Glutamatergic neuron (in vitro differentiated cells): ENCODE results near the gene ESPL1. TPM values are rescaled to one million over a fixed set of nuclear protein-coding genes. Genes with fewer than 3 reads are reported as not detected.

Source experiments
- DNase-seq: peaks from one replicate; pipeline ENCODE4 v3.0.0; 2022
- H3K27ac Mint-ChIP-seq: one replicate; pipeline ENCODE4 v1.8.0; 2020; ENCODE audit warnings: mild to moderate bottlenecking, mixed read lengths, inconsistent platforms; ENCODE audit not compliant: unreplicated experiment
- H3K27me3 Mint-ChIP-seq: one replicate; pipeline ENCODE4 v1.8.0; 2020; ENCODE audit warnings: mild to moderate bottlenecking, moderate library complexity, mixed read lengths, inconsistent platforms; ENCODE audit not compliant: unreplicated experiment
- H3K36me3 Mint-ChIP-seq: one replicate; pipeline ENCODE4 v1.8.0; 2020; ENCODE audit warnings: mild to moderate bottlenecking, mixed read lengths, inconsistent platforms; ENCODE audit not compliant: unreplicated experiment
- H3K4me1 Mint-ChIP-seq: one replicate; pipeline ENCODE4 v1.8.0; 2020; ENCODE audit warnings: mild to moderate bottlenecking, low read depth, mixed read lengths, inconsistent platforms; ENCODE audit not compliant: unreplicated experiment
- H3K4me3 Mint-ChIP-seq: one replicate; pipeline ENCODE4 v1.8.0; 2020; ENCODE audit warnings: mild to moderate bottlenecking, mixed read lengths, inconsistent platforms; ENCODE audit not compliant: unreplicated experiment
- H3K9me3 Mint-ChIP-seq: one replicate; pipeline ENCODE4 v1.8.0; 2020; ENCODE audit warnings: mild to moderate bottlenecking, moderate library complexity, mixed read lengths, inconsistent platforms; ENCODE audit not compliant: unreplicated experiment
- CTCF ChIP-seq: fragments of 200-600 bp; sonication (generic); IDR thresholded peaks from one replicate; pipeline ENCODE4 v1.5.0; 2021; ENCODE audit not compliant: partially characterized antibody, unreplicated experiment
- total RNA-seq: library from RNA; stranded (reverse); fragmentation: NEBNext Ultra II Directional; extraction: Animal tissue kit (Norgen Biotek cat#: 25700); gene quantifications from one replicate; pipeline ENCODE4 v1.2.1, GENCODE V29; 2021; ENCODE audit not compliant: unreplicated experiment

The ESPL1 gene
- total RNA-seq, 1 donor from 2014 or later = 5.1 TPM

GRCh38 chr12:53235164-53235563 is 32.9 kb upstream of the ESPL1 start:
- Mint-ChIP-seq H3K36me3 (no peaks in the 10 kb centered on the region), H3K9me3 (no peaks in the 10 kb centered on the region), H3K4me3 (no peak overlapping the region), H3K27me3 (peaks cover 12% of the 10 kb centered on the region), H3K27ac (no peak overlapping the region), H3K4me1 (peaks cover 20% of the 10 kb centered on the region)
- no peak for TF ChIP-seq CTCF
- DNase-seq = no peak

GRCh38 chr12:53235742-53236442 is 32.2 kb upstream of the ESPL1 start:
- Mint-ChIP-seq H3K27ac (no peak overlapping the region), H3K9me3 (no peaks in the 10 kb centered on the region), H3K36me3 (no peaks in the 10 kb centered on the region), H3K27me3 (peaks cover 11% of the 10 kb centered on the region), H3K4me3 (no peak overlapping the region), H3K4me1 (peaks cover 20% of the 10 kb centered on the region)
- no peak for DNase-seq
- no peak for TF ChIP-seq CTCF

- no peak for DNase-seq
- no peak overlapping the region for H3K27ac Mint-ChIP-seq
- H3K4me3 Mint-ChIP-seq = no peak overlapping the region
- peaks cover 7% of the 10 kb centered on the region for H3K27me3 Mint-ChIP-seq
- no peak for TF ChIP-seq CTCF
- no peaks in the 10 kb centered on the region for H3K36me3 Mint-ChIP-seq
- no peaks in the 10 kb centered on the region for H3K9me3 Mint-ChIP-seq
- peaks cover 20% of the 10 kb centered on the region for H3K4me1 Mint-ChIP-seq
Observed at GRCh38 chr12:53236443-53237111, 31.5 kb upstream of the ESPL1 start.

DNA sequence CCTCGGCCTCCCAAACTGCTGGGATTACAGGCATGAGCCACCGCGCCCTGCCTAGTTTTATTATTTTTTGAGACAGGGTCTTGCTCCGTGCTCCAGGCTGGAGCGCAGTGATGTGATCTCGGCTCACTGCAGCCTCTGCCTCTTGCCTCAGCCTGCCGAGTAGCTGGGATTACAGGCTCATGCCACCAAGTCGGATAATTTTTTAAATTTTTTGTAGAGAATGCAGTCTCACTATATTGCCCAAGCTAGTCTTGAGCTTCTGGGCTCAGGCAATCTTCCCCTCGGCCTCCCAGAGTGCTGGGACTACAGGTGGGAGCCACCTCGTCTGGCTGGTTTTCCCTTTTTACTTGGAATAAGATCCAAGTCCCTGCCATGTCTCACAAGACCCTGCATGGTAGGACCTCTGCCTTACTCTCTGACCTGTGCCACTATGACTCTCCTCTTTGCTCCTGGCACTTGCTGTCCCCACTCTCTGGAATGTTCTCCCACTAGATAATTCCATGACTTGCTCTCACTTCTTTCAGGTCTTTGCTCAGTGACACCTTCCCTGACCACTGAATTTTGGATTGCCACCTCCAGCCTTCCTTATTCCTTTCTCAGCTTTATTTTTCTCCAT is 28.3 kb upstream of the ESPL1 start:
- Mint-ChIP-seq H3K4me3 (peak overlapping the region; percentile 0), H3K27me3 (peaks cover 6% of the 10 kb centered on the region), H3K9me3 (no peaks in the 10 kb centered on the region), H3K4me1 (no peaks in the 10 kb centered on the region), H3K27ac (no peak overlapping the region), H3K36me3 (peaks cover 5% of the 10 kb centered on the region)
- no peak for DNase-seq
- no peak for TF ChIP-seq CTCF
